Ovary (tissue), 3 donors: ENCODE results near the gene NWD2.

Experiments
- EP300 ChIP-seq: sonication (generic); formaldehyde crosslinking; IDR thresholded peaks from one replicate; pipeline ENCODE4 v1.6.1; 2017; ENCODE audit warnings: antibody characterized with exemption
- POLR2A ChIP-seq: fragments of 450-650 bp; IDR thresholded peaks from one replicate; pipeline ENCODE4 v1.6.1; 2017; ENCODE audit warnings: antibody characterized with exemption, mild to moderate bottlenecking, moderate library complexity
- TF ChIP-seq, protein P1 (sequence below), 3 donors: fragments of 450-650 bp in 2 of 3; fragments of 200-600 bp in 1 of 3; IDR thresholded peaks; one replicate each; pipeline versions ENCODE4 v1.5.1 to v1.8.0; 2016 to 2022; ENCODE audit warnings: antibody characterized with exemption in 3 of 3, mild to moderate bottlenecking in 1 of 3
- donor health status: DM: no; HTN: no; CAD: no.

DNA sequence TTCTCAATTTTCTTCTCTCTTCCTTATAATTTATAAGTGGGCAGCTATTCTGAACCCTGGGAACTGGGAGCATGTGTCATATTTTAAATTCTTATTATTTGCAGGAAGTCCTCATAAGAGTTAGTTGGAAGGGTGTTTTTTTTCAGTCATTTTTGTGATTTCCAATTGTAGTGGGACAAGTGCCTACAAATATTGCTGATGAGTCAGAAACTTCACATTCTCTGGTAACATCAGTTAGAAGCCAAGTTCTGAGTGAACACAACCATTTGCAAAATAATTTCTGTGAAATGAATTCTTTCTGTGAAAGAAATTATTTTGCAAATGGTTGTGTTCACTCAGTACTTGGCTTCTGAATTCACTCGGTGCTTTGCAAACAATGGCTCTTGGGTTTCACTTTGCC, 20.8 kb upstream of the NWD2 start:
- TF ChIP-seq, protein P1, sequence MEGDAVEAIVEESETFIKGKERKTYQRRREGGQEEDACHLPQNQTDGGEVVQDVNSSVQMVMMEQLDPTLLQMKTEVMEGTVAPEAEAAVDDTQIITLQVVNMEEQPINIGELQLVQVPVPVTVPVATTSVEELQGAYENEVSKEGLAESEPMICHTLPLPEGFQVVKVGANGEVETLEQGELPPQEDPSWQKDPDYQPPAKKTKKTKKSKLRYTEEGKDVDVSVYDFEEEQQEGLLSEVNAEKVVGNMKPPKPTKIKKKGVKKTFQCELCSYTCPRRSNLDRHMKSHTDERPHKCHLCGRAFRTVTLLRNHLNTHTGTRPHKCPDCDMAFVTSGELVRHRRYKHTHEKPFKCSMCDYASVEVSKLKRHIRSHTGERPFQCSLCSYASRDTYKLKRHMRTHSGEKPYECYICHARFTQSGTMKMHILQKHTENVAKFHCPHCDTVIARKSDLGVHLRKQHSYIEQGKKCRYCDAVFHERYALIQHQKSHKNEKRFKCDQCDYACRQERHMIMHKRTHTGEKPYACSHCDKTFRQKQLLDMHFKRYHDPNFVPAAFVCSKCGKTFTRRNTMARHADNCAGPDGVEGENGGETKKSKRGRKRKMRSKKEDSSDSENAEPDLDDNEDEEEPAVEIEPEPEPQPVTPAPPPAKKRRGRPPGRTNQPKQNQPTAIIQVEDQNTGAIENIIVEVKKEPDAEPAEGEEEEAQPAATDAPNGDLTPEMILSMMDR (IDR thresholded peaks at IDR 0.05), result no peak
- no peak for TF ChIP-seq POLR2A
- TF ChIP-seq EP300, result no peak
